Measurements from ENCODE around the gene E4F1. TPM values are rescaled to one million over a fixed set of nuclear protein-coding genes. Genes with fewer than 3 reads are reported as not detected.

The E4F1 gene
- polyA plus RNA-seq, 3 donors, result 4.9 to 50.9 (median 5.8) TPM

DNA sequence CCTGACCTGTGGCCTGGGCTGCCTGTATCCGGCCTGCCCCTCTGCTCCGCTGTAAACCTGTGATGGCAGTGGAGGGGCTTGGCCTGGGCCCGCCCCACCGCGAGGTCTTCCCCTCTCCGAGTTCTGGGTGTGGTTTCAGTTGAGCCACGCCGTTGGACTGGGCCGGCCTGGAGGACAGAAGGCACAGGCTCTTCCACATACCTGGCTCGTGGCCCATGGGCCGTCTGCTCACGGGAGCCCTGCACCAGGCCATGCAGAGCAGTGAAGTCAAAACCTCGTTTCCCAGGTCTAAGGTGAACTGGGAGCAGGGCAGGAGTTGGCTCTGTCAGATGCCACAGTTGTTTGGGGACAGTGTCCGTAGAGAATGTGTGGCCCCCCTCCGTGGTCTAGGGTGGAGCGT lies 50.1 kb downstream of the E4F1 start:
- Histone ChIP-seq H4K20me1 (ENCODE audit: insufficient read depth, low read length) (peaks cover 10% of the 10 kb centered on the region), H3K4me1 (ENCODE audit: control insufficient read depth in 1 of 2, insufficient read depth in 2 of 2, low read length in 2 of 2) (peaks cover 20 to 33% of the 10 kb centered on the region in 2 donors), H3K9me3 (replicated peaks in 1 of 2; ENCODE audit: control insufficient read depth in 1 of 2, insufficient read depth in 1 of 2, low read length in 2 of 2) (no peaks in the 10 kb centered on the region), H3K4me3 (replicated peaks in 1 of 3; ENCODE audit: low read depth in 2 of 3, low read length in 3 of 3) (no peak overlapping the region), H3K27ac (ENCODE audit: low read depth in 1 of 2, low read length in 2 of 2) (peak overlapping the region in 1 of 2 donors; percentile 26), H3K27me3 (ENCODE audit: control insufficient read depth in 2 of 2, insufficient read depth in 2 of 2, low read length in 2 of 2) (no peaks in the 10 kb centered on the region), H3K36me3 (replicated peaks in 1 of 2; ENCODE audit: control insufficient read depth in 1 of 2, insufficient read depth in 2 of 2, low read length in 2 of 2) (no peaks in the 10 kb centered on the region), H2AFZ (ENCODE audit: insufficient read depth, low read depth, low read length, poor library complexity, severe bottlenecking) (no peak overlapping the region), H3K9ac (ENCODE audit: insufficient read depth, low read length, poor library complexity, severe bottlenecking) (no peak overlapping the region), H3K79me2 (ENCODE audit: insufficient read depth, low read length) (peaks cover 17% of the 10 kb centered on the region), H3K4me2 (replicated peaks; ENCODE audit: extremely low read depth, low read length, poor library complexity, severe bottlenecking) (no peak overlapping the region)
- DNase-seq, result no peak
- H3K4me1 Mint-ChIP-seq, result peaks cover 20% of the 10 kb centered on the region
- peak overlapping the region in 3 of 7 donors; percentile 36 to 50 (median 43) for H3K27ac Mint-ChIP-seq
- no peak overlapping the region for H3K4me3 Mint-ChIP-seq
- 96% methylated on average over 11 of the region's 16 CpGs for WGBS (ENCODE audit: insufficient coverage)
- TF ChIP-seq, protein P1, sequence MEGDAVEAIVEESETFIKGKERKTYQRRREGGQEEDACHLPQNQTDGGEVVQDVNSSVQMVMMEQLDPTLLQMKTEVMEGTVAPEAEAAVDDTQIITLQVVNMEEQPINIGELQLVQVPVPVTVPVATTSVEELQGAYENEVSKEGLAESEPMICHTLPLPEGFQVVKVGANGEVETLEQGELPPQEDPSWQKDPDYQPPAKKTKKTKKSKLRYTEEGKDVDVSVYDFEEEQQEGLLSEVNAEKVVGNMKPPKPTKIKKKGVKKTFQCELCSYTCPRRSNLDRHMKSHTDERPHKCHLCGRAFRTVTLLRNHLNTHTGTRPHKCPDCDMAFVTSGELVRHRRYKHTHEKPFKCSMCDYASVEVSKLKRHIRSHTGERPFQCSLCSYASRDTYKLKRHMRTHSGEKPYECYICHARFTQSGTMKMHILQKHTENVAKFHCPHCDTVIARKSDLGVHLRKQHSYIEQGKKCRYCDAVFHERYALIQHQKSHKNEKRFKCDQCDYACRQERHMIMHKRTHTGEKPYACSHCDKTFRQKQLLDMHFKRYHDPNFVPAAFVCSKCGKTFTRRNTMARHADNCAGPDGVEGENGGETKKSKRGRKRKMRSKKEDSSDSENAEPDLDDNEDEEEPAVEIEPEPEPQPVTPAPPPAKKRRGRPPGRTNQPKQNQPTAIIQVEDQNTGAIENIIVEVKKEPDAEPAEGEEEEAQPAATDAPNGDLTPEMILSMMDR (IDR thresholded peaks at IDR 0.05), result no peak
- H3K36me3 Mint-ChIP-seq, result peaks cover 0 to 5% of the 10 kb centered on the region in 2 donors
- H3K27me3 Mint-ChIP-seq (ENCODE audit: low read depth in 3 of 3), result peaks cover 3 to 4% (median 4%) of the 10 kb centered on the region in 3 donors
- no peaks in the 10 kb centered on the region for H3K9me3 Mint-ChIP-seq
- intact Hi-C loops (cut with micrococcal nuclease), result loop anchor here in 1 of 2 donors (10.0 kb wide), 1 partner anchor 231 kb away; no protein-coding TSS in a partner anchor

- H3K4me3 ChIP-seq (replicated peaks in 1 of 3; ENCODE audit: low read depth in 2 of 3, low read length in 3 of 3), result no peak overlapping the region
- intact Hi-C loops (cut with micrococcal nuclease), result loop anchor here in 1 of 2 donors (10.0 kb wide), 1 partner anchor 231 kb away; no protein-coding TSS in a partner anchor
- Mint-ChIP-seq H3K27ac (no peak overlapping the region), H3K4me3 (no peak overlapping the region), H3K9me3 (no peaks in the 10 kb centered on the region), H3K4me1 (peaks cover 18% of the 10 kb centered on the region), H3K36me3 (peaks cover 0 to 5% of the 10 kb centered on the region in 2 donors), H3K27me3 (ENCODE audit: low read depth in 3 of 3) (peaks cover 3 to 4% (median 4%) of the 10 kb centered on the region in 3 donors)
- peaks cover 18 to 29% of the 10 kb centered on the region in 2 donors for H3K4me1 ChIP-seq (ENCODE audit: control insufficient read depth in 1 of 2, insufficient read depth in 2 of 2, low read length in 2 of 2)
- WGBS (ENCODE audit: insufficient coverage), result 96% methylated on average over 10 of the region's 10 CpGs
- no peaks in the 10 kb centered on the region for H3K36me3 ChIP-seq (replicated peaks in 1 of 2; ENCODE audit: control insufficient read depth in 1 of 2, insufficient read depth in 2 of 2, low read length in 2 of 2)
- no peak overlapping the region for H3K27ac ChIP-seq (ENCODE audit: low read depth in 1 of 2, low read length in 2 of 2)
- H3K9me3 ChIP-seq (replicated peaks in 1 of 2; ENCODE audit: control insufficient read depth in 1 of 2, insufficient read depth in 1 of 2, low read length in 2 of 2), result no peaks in the 10 kb centered on the region
- no peak overlapping the region for H3K9ac ChIP-seq (ENCODE audit: insufficient read depth, low read length, poor library complexity, severe bottlenecking)
- no peak overlapping the region for H2AFZ ChIP-seq (ENCODE audit: insufficient read depth, low read depth, low read length, poor library complexity, severe bottlenecking)
- no peak for DNase-seq
- TF ChIP-seq, protein P1 (IDR thresholded peaks at IDR 0.05), result no peak
- no peaks in the 10 kb centered on the region for H3K27me3 ChIP-seq (ENCODE audit: control insufficient read depth in 2 of 2, insufficient read depth in 2 of 2, low read length in 2 of 2)
- peaks cover 17% of the 10 kb centered on the region for H3K79me2 ChIP-seq (ENCODE audit: insufficient read depth, low read length)
- H3K4me2 ChIP-seq (replicated peaks; ENCODE audit: extremely low read depth, low read length, poor library complexity, severe bottlenecking), result no peak overlapping the region
- peaks cover 10% of the 10 kb centered on the region for H4K20me1 ChIP-seq (ENCODE audit: insufficient read depth, low read length)
Measured at GRCh38 chr16:2273931-2274330, 50.5 kb downstream of the E4F1 start.
